ENCODE data around the gene SPSB1. TPM values are rescaled to one million over a fixed set of nuclear protein-coding genes. Genes with fewer than 3 reads are reported as not detected.

SPSB1 gene
- total RNA-seq, 1 donor from 2014 or later = 15.1 TPM

GRCh38 chr1:9279172-9279840 is 13.4 kb upstream of the SPSB1 start:
- DNase-seq (ENCODE audit: low spot score) = no peak

GRCh38 chr1:9280015-9280860 is 12.5 kb upstream of the SPSB1 start:
- no peak for DNase-seq (ENCODE audit: low spot score)

GRCh38 chr1:9281071-9281827 is 11.4 kb upstream of the SPSB1 start:
- no peak for DNase-seq (ENCODE audit: low spot score)

- DNase-seq (ENCODE audit: low spot score) = no peak
These were observed 10.6 kb upstream of the SPSB1 start for GRCh38 chr1:9281908-9282695.

GRCh38 chr1:9282696-9282955 is 10.1 kb upstream of the SPSB1 start:
- no peak for DNase-seq (ENCODE audit: low spot score)

- DNase-seq (ENCODE audit: low spot score) = no peak
These were observed 8.6 kb upstream of the SPSB1 start for GRCh38 chr1:9284061-9284460.

- no peak for DNase-seq (ENCODE audit: low spot score)
These were observed 6.1 kb upstream of the SPSB1 start for GRCh38 chr1:9286556-9286955.

GRCh38 chr1:9289090-9289534 is 3.6 kb upstream of the SPSB1 start:
- DNase-seq (ENCODE audit: low spot score) = peak; percentile 82

GRCh38 chr1:9289711-9290485 is 2.8 kb upstream of the SPSB1 start:
- peak; percentile 67 for DNase-seq (ENCODE audit: low spot score)

- no peak for DNase-seq (ENCODE audit: low spot score)
These were observed 757 bp upstream of the SPSB1 start for GRCh38 chr1:9291914-9292360.

- DNase-seq (ENCODE audit: low spot score) = no peak
These were observed 493 bp downstream of the SPSB1 start for GRCh38 chr1:9293241-9293532.

GRCh38 chr1:9293533-9294404 is 1.1 kb downstream of the SPSB1 start:
- no peak for DNase-seq (ENCODE audit: low spot score)

- DNase-seq (ENCODE audit: low spot score) = no peak
These were observed 1.7 kb downstream of the SPSB1 start for GRCh38 chr1:9294405-9294773.

- DNase-seq (ENCODE audit: low spot score) = no peak
These were observed 2.4 kb downstream of the SPSB1 start for GRCh38 chr1:9294910-9295636.

- no peak for DNase-seq (ENCODE audit: low spot score)
These were observed 3.2 kb downstream of the SPSB1 start for GRCh38 chr1:9295884-9296283.

- DNase-seq (ENCODE audit: low spot score) = no peak
These were observed 4.2 kb downstream of the SPSB1 start for GRCh38 chr1:9296850-9297249.

- no peak for DNase-seq (ENCODE audit: low spot score)
These were observed 5.1 kb downstream of the SPSB1 start for GRCh38 chr1:9297831-9298230.

GRCh38 chr1:9298282-9298681 is 5.6 kb downstream of the SPSB1 start:
- DNase-seq (ENCODE audit: low spot score) = no peak
